K562 (cell line): ENCODE measurements around the gene EPB41L4A. TPM values are rescaled to one million over a fixed set of nuclear protein-coding genes. Genes with fewer than 3 reads are reported as not detected.

ENCODE experiments used
- ATAC-seq: fragments of 200-7000 bp; cut with Tn5 transposase; 3 replicates; pipeline ENCODE4 v1.9.1; 2020; ENCODE audit warnings: moderate library complexity
- BruUV-seq: library from RNA; stranded (reverse); fragments of 400-500 nt; replicated peaks from 2 replicates; lab custom pipeline; 2021; lab: Mats Ljungman, UMichigan
- CTCF ChIA-PET: fragments of 300-600 bp; formaldehyde crosslinking; extraction: SDS; loops from one replicate; lab custom pipeline; 2021; ENCODE audit warnings: low intra/inter-chr PET ratio; lab: Yijun Ruan, JAX
- POLR2A ChIA-PET: fragments of 300-600, 350-650 bp; sonication (Branson Sonifier 250); formaldehyde crosslinking; extraction: SDS; loops from one replicate; lab custom pipeline; 2021; ENCODE audit warnings: antibody characterized with exemption, inconsistent platforms; lab: Yijun Ruan, JAX
- DNase-seq, 4 experiments: peaks; one replicate each; pipeline versions ENCODE4 v3.0.0 to v3.0.0-alpha.2; 2011 to 2018; ENCODE audit warnings: low spot score in 3 of 4, mixed read lengths in 3 of 4; ENCODE audit errors: extremely low read depth in 1 of 4
- FAIRE-seq: peaks from 2 replicates; lab custom pipeline; 2011; peaks lifted over from hg19 to GRCh38; lab: Jason Lieb, UNC
- H2AFZ ChIP-seq: 2 replicates; pipeline ENCODE4 v1.6.0; 2011; ENCODE audit warnings: low read depth, low read length, control low read depth, inconsistent platforms
- H3K27ac ChIP-seq: fragments of 200-600 bp; 3 replicates; pipeline ENCODE4 v1.8.0; 2011; ENCODE audit warnings: low read depth, mild to moderate bottlenecking, control low read depth, inconsistent platforms, low read length, moderate library complexity, mixed read lengths; ENCODE audit errors: extremely low read depth
- H3K27me3 ChIP-seq, 2 experiments: fragments of 300-600 bp in 1 of 2; 2 replicates in 1 of 2; 3 replicates in 1 of 2; pipeline versions ENCODE4 v1.6.0 to v1.8.0; 2011; ENCODE audit warnings: inconsistent platforms in 2 of 2, low read length in 2 of 2, mild to moderate bottlenecking in 1 of 2, mixed read lengths in 1 of 2, moderate library complexity in 1 of 2; ENCODE audit not compliant: control insufficient read depth in 2 of 2, insufficient read depth in 2 of 2
- H3K36me3 ChIP-seq: fragments of 300-600 bp; 3 replicates; pipeline ENCODE4 v1.8.0; 2011; ENCODE audit warnings: mild to moderate bottlenecking, low read length, inconsistent platforms; ENCODE audit not compliant: control insufficient read depth, insufficient read depth
- H3K4me1 ChIP-seq, 2 experiments: fragments of 200-600 bp in 1 of 2; replicated peaks in 1 of 2; 2 replicates in 1 of 2; 3 replicates in 1 of 2; pipeline versions ENCODE4 v1.5.1 to v1.8.0; 2011; ENCODE audit warnings: inconsistent platforms in 2 of 2, low read length in 2 of 2, mild to moderate bottlenecking in 1 of 2, mixed read lengths in 1 of 2, moderate library complexity in 1 of 2; ENCODE audit not compliant: control insufficient read depth in 2 of 2, insufficient read depth in 2 of 2
- H3K4me2 ChIP-seq: 2 replicates; pipeline ENCODE4 v1.6.1; 2011; ENCODE audit warnings: low read length, control low read depth, inconsistent platforms, mixed read lengths; ENCODE audit not compliant: insufficient read depth
- H3K4me3 ChIP-seq: fragments of 200-600 bp; sonication (generic), shearing (Covaris generic); 2 replicates; pipeline ENCODE4 v1.5.1; 2016; ENCODE audit warnings: control low read depth, inconsistent platforms
- H3K79me2 ChIP-seq: fragments of 200-600 bp; 3 replicates; pipeline ENCODE4 v1.8.0; 2011; ENCODE audit warnings: low read length, inconsistent platforms; ENCODE audit not compliant: control insufficient read depth, insufficient read depth
- H3K9ac ChIP-seq, 2 experiments: 2 replicates each; pipeline versions ENCODE4 v1.6.0 to v1.6.1; 2011; ENCODE audit warnings: low read depth in 2 of 2, low read length in 2 of 2, control low read depth in 1 of 2, inconsistent platforms in 1 of 2, mild to moderate bottlenecking in 1 of 2, mixed read lengths in 1 of 2; ENCODE audit not compliant: insufficient read depth in 1 of 2
- H3K9me1 ChIP-seq: one replicate; pipeline ENCODE4 v1.6.0; 2011; ENCODE audit warnings: inconsistent platforms, mild to moderate bottlenecking, low read length, moderate library complexity; ENCODE audit not compliant: control insufficient read depth, insufficient read depth
- H3K9me3 ChIP-seq: replicated peaks from 2 replicates; pipeline ENCODE4 v1.5.1; 2011; ENCODE audit warnings: low read depth, low read length, inconsistent platforms; ENCODE audit not compliant: control insufficient read depth, insufficient read depth
- H4K20me1 ChIP-seq: replicated peaks from 2 replicates; pipeline ENCODE4 v1.6.1; 2011; ENCODE audit warnings: low read length, inconsistent platforms, mixed read lengths; ENCODE audit not compliant: control insufficient read depth, insufficient read depth
- BRD9 ChIP-seq: fragments of 450-650 bp; IDR thresholded peaks from 2 replicates; pipeline ENCODE4 v1.6.1; 2018; ENCODE audit warnings: low read depth; ENCODE audit not compliant: partially characterized antibody
- CBFA2T3 ChIP-seq: fragments of 450-650 bp; IDR thresholded peaks from 2 replicates; pipeline ENCODE4 v1.6.1; 2017
- CTBP1 ChIP-seq: fragments of 450-650 bp; IDR thresholded peaks from 2 replicates; pipeline ENCODE4 v1.6.1; 2016; ENCODE audit warnings: borderline replicate concordance
- FOXJ3 ChIP-seq: sonication (generic); formaldehyde crosslinking; IDR thresholded peaks from 2 replicates; pipeline ENCODE4 v1.4.0; 2020; ENCODE audit warnings: mild to moderate bottlenecking, missing genetic modification reagents
- HMGN3 ChIP-seq: IDR thresholded peaks from 2 replicates; pipeline ENCODE4 v1.6.1; 2011; ENCODE audit warnings: borderline replicate concordance, low read depth, mild to moderate bottlenecking, mixed read lengths, low read length; ENCODE audit not compliant: insufficient read length; ENCODE audit errors: extremely low read depth
- MYNN ChIP-seq, 2 experiments: sonication (generic); formaldehyde crosslinking in 1 of 2; IDR thresholded peaks; 2 replicates each; pipeline versions ENCODE4 v1.5.0 to v1.6.1; 2016 to 2020; ENCODE audit warnings: antibody characterized with exemption in 1 of 2, missing genetic modification reagents in 1 of 2
- NFRKB ChIP-seq: fragments of 450-650 bp; IDR thresholded peaks from 2 replicates; pipeline ENCODE4 v1.6.1; 2016; ENCODE audit warnings: low read depth
- RBM22 ChIP-seq: fragments of 200-400 bp; formaldehyde crosslinking; IDR thresholded peaks from 2 replicates; pipeline ENCODE4 v1.6.1; 2018; ENCODE audit warnings: low read length, low read depth; ENCODE audit not compliant: poor library complexity, severe bottlenecking
- SNIP1 ChIP-seq: fragments of 450-650 bp; IDR thresholded peaks from 2 replicates; pipeline ENCODE4 v1.7.1; 2017; ENCODE audit warnings: low read depth, mild to moderate bottlenecking
- TAF9B ChIP-seq: fragments of 450-650 bp; IDR thresholded peaks from 2 replicates; pipeline ENCODE4 v1.6.1; 2018; ENCODE audit warnings: mild to moderate bottlenecking; ENCODE audit not compliant: partially characterized antibody
- TBP ChIP-seq: optimal IDR thresholded peaks from 2 replicates; pipeline ENCODE3; 2011; ENCODE audit warnings: low read depth, low read length, improper control_type of control experiment
- ZC3H8 ChIP-seq: fragments of 450-650 bp; IDR thresholded peaks from 2 replicates; pipeline ENCODE4 v1.6.1; 2017
- ZNF23 ChIP-seq: fragments of 250-450 bp; sonication (Bioruptor Pico); IDR thresholded peaks from 2 replicates; pipeline ENCODE4 v1.4.0; 2020; ENCODE audit warnings: mild to moderate bottlenecking
- ZNF830 ChIP-seq: fragments of 250-450 bp; sonication (Bioruptor Pico); IDR thresholded peaks from 2 replicates; pipeline ENCODE4 v1.5.0; 2021; ENCODE audit warnings: mild to moderate bottlenecking
- WGBS: fragments of 100-300 bp; shearing (Covaris generic); methylation state at CpG from one replicate; pipeline ENCODE4 v1.1.6; 2016; ENCODE audit warnings: low coverage, mixed read lengths; ENCODE audit not compliant: insufficient coverage; ENCODE audit errors: missing lambda C conversion rate; 5-methylcytosine and 5-hydroxymethylcytosine counted together
- in situ Hi-C: fragments of 300-500 bp; cut with MboI; formaldehyde crosslinking; loops from 4 replicates; pipeline ENCODE4 v1.15.0; 2018; ENCODE audit warnings: inconsistent platforms, mixed read lengths
- intact Hi-C: fragments of 100-400 bp; cut with micrococcal nuclease; formaldehyde crosslinking; loops from 2 replicates; pipeline ENCODE4 v1.14.2; 2022
- polyA plus RNA-seq, 8 experiments: library from polyadenylated mRNA; depleted of rRNA in 4 of 8; stranded (reverse) in 5 of 8; unstranded in 3 of 8; fragments of >200 nt; fragmentation: Nextera tagmentation in 2 of 8; fragmentation: Illumina TruSeq in 1 of 8; extraction: Ambion mirVana in 2 of 8; extraction: Trizol in 1 of 8; gene quantifications; 2 replicates each; pipeline versions ENCODE4 v1.2.1 to v1.2.3, GENCODE V29; 2011 to 2014; ENCODE audit warnings: inconsistent platforms in 1 of 8, missing spikeins in 1 of 8
- total RNA-seq, 7 experiments: library from RNA; depleted of rRNA in 6 of 7; stranded (reverse); fragments of >200 nt in 6 of 7; fragmentation: Illumina TruSeq in 2 of 7; extraction: Trizol in 2 of 7; gene quantifications; 2 replicates each; pipeline versions ENCODE4 v1.2.1 to v1.2.3, GENCODE V29; 2011 to 2021; ENCODE audit warnings: low replicate concordance in 1 of 7
- TF ChIP-seq, protein P1 (sequence below): fragments of 450-650 bp; formaldehyde crosslinking; IDR thresholded peaks from 2 replicates; pipeline ENCODE4 v1.4.0; 2020; ENCODE audit warnings: mild to moderate bottlenecking, moderate library complexity
- TF ChIP-seq, protein P2 (sequence below): sonication (generic); formaldehyde crosslinking; IDR thresholded peaks from 2 replicates; pipeline ENCODE4 v1.8.0; 2022; ENCODE audit warnings: missing genetic modification reagents, mild to moderate bottlenecking, moderate library complexity, borderline replicate concordance

Gene EPB41L4A
- total and polyA plus RNA-seq, 9 of the 15 experiments (the other 6 are each of a cell fraction or from before 2014, with no cell fraction given): 0.04 to 0.35 (median 0.12) TPM; not detected in 3

GRCh38 chr5:112121258-112121657 lies 297.8 kb downstream of the EPB41L4A start:
- Histone ChIP-seq H3K9me3 (no peaks in the 10 kb centered on the region), H3K4me3 (no peak overlapping the region), H3K9me1 (no peaks in the 10 kb centered on the region), H3K79me2 (no peaks in the 10 kb centered on the region), H3K27ac (no peak overlapping the region), H3K9ac (no peak overlapping the region), H3K27me3 (no peaks in the 10 kb centered on the region), H3K36me3 (no peaks in the 10 kb centered on the region), H4K20me1 (no peaks in the 10 kb centered on the region), H2AFZ (no peak overlapping the region), H3K4me1 (no peaks in the 10 kb centered on the region), H3K4me2 (no peak overlapping the region)
- in situ Hi-C loops (no loop called here), intact Hi-C loops (no loop called here)
- ATAC-seq (no peak), DNase-seq (no peak), FAIRE-seq (no peak)
- CTCF ChIA-PET: no interaction called here
- POLR2A ChIA-PET: no interaction called here
- 0% methylated on average over 3 of the region's 3 CpGs for WGBS
- BruUV-seq: no TSS peak
- TF ChIP-seq NFRKB: no peak
- no peak for TF ChIP-seq FOXJ3 (CRISPR knock-in tag)
- TF ChIP-seq SNIP1: no peak
- no peak for TF ChIP-seq TBP
- TF ChIP-seq RBM22: no peak

DNA sequence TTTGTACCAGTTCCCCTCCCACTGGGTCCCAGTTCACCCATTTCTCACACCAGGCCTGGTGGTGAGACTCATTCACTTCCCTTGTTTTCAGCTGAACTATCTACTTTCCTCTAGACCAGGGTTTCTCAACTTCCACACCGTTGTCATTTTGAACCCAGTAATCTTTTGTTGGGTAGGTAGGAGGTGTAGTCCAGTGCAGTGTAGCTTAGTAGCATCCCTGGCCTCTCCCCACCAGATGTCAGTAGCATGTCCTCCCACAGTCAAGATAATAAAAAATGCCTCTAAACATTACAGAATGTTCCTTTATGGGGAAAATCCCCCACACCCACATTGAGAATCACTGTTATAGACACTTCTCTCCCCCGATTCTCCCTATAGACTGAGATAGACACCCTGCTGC lies 299.1 kb downstream of the EPB41L4A start:
- no peaks in the 10 kb centered on the region for H3K36me3 ChIP-seq
- in situ Hi-C loops (no loop called here), intact Hi-C loops (no loop called here)
- no peak for ATAC-seq
- no peaks in the 10 kb centered on the region for H3K4me1 ChIP-seq
- no peak overlapping the region for H3K27ac ChIP-seq
- DNase-seq: no peak
- H4K20me1 ChIP-seq: no peaks in the 10 kb centered on the region
- BruUV-seq: no TSS peak
- H3K4me3 ChIP-seq: no peak overlapping the region
- no peak overlapping the region for H2AFZ ChIP-seq
- H3K9me1 ChIP-seq: no peaks in the 10 kb centered on the region
- H3K79me2 ChIP-seq: no peaks in the 10 kb centered on the region
- WGBS: 0% methylated on average over 2 of the region's 2 CpGs
- no peak overlapping the region for H3K9ac ChIP-seq
- no peak for FAIRE-seq
- H3K4me2 ChIP-seq: no peak overlapping the region
- no peaks in the 10 kb centered on the region for H3K27me3 ChIP-seq
- H3K9me3 ChIP-seq: no peaks in the 10 kb centered on the region
- ChIA-PET CTCF (no interaction called here), POLR2A (no interaction called here)
- TF ChIP-seq, protein P1, sequence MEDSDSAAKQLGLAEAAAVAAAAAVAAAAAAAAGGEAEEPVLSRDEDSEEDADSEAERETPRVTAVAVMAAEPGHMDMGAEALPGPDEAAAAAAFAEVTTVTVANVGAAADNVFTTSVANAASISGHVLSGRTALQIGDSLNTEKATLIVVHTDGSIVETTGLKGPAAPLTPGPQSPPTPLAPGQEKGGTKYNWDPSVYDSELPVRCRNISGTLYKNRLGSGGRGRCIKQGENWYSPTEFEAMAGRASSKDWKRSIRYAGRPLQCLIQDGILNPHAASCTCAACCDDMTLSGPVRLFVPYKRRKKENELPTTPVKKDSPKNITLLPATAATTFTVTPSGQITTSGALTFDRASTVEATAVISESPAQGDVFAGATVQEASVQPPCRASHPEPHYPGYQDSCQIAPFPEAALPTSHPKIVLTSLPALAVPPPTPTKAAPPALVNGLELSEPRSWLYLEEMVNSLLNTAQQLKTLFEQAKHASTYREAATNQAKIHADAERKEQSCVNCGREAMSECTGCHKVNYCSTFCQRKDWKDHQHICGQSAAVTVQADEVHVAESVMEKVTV (CRISPR knock-in tag): no peak
- TF ChIP-seq ZNF23 (CRISPR knock-in tag) (no peak), ZNF830 (CRISPR knock-in tag) (no peak), BRD9 (no peak), MYNN (IDR thresholded peaks at IDR 0.05) (no peak), MYNN (CRISPR knock-in tag; IDR thresholded peaks at IDR 0.05) (no peak), ZC3H8 (no peak), TAF9B (no peak), CTBP1 (no peak), CBFA2T3 (no peak), HMGN3 (no peak)
- TF ChIP-seq, protein P2, sequence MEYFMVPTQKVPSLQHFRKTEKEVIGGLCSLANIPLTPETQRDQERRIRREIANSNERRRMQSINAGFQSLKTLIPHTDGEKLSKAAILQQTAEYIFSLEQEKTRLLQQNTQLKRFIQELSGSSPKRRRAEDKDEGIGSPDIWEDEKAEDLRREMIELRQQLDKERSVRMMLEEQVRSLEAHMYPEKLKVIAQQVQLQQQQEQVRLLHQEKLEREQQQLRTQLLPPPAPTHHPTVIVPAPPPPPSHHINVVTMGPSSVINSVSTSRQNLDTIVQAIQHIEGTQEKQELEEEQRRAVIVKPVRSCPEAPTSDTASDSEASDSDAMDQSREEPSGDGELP (CRISPR knock-in tag): no peak
